WI38 (cell line): ENCODE measurements around the gene SLC8B1.
A peak's percentile ranks its signal among the peaks of the same experiment; 100 is the strongest.

Source experiments
- H3K4me3 ChIP-seq: 2 replicates; pipeline ENCODE4 v1.5.1; 2011; ENCODE audit warnings: low read depth, mild to moderate bottlenecking, control low read depth, low read length
- CTCF ChIP-seq: IDR thresholded peaks from 2 replicates; pipeline ENCODE4 v1.5.1; 2012; ENCODE audit warnings: low read depth, mild to moderate bottlenecking, control low read depth, low read length

The SLC8B1 gene

DNA sequence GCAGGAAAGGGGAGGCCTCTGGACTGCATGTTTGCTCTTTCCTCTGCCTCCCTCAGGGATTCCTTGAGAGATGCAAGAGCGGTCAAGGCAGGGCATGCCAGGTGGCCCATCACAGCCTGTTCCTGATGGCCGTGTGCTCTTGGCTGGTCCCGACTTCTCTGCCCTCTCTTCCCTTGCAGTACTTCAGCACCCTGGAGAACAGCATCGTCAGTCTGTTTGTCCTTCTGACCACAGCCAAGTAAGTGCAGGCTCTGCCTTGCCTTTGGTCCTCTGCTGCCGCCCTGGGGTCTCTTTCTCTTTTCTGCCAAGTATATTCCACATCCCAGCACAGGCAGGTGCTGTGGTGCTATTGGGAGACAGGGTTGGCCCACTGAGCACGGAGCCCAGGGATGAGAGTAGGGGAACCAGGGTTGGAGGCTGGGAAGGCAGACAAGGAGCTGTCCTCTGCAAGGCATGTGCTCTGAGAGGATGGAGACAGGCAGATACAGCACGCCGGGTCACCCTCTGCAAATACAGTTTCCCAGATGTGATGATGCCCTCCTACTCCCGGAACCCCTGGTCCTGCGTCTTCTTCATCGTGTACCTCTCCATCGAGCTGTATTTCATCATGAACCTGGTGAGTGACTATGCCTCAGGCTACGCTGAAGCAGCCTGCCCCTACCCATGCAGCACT, 61.7 kb downstream of the SLC8B1 start:
- TF ChIP-seq CTCF = no peak
- no peak overlapping the region for H3K4me3 ChIP-seq

GRCh38 chr12:113271853-113272561, 62.9 kb downstream of the SLC8B1 start:
- peak overlapping the region; percentile 34; the same call in 1 of the 2 replicates for H3K4me3 ChIP-seq
- TF ChIP-seq CTCF = no peak

DNA sequence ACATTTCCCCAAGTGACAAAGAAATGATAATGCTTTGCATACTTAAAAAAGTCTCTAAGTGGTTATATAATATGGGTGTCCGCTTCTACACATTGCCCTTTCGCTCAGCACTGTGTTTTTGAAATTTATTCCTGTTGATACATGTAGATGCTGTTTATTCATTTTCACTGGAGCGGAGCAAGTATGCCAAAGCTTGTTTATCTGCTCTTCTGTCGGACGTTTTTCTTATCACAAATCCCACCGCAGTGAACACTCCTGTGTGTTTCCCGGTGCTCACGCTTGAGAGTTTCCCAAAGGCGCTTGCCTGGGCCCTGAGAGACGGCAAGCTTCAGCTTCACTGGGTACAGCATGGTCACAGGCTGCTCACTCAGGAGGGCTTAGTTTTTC, 63.5 kb downstream of the SLC8B1 start:
- no peak overlapping the region for H3K4me3 ChIP-seq
- no peak for TF ChIP-seq CTCF

DNA sequence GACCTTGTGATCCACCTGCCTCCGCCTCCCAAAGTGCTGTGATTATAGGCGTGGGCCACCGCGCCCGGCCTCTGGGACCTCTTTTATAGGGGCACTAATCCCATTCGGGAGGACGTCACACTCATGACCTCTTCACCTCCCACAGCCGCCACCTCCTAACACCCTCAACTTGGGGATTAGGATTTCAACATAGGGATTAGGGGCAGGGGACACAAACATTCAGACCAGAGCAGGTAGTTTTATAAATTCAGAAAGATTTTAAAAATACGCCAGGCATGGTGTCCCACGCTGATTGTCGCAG, 64.2 kb downstream of the SLC8B1 start:
- no peak overlapping the region for H3K4me3 ChIP-seq
- TF ChIP-seq CTCF = no peak

DNA sequence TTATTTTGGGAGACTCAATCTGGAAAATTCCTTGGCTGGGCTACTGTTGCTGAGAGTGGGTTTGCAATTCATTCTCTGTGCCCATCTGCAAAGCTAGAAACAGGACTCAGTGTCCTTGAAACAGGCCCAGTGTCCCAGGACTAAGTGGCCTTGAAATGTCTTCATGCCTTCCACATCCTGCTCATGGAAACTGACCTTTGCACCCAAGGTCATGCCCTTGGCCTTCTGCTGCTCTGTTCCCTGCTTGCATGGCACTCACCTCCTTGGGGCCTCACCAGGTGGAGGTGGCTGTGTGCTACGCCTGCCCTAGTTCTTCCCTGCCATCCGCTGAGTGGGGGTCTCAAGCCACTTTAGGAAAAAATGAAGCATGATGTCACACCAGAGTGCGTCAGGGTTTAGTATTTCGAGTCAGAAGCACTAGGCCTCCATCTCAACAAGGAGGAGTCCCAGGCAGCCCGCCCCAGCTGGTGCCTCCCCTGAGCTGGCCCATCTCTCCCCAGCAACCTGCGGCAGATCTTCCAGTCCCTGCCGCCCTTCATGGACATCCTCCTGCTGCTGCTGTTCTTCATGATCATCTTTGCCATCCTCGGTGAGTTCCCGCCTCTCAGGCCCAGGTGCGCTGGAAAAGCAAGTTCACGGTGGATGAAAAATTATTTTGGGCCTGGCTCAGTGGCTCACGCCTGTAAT, 65.5 kb downstream of the SLC8B1 start:
- TF ChIP-seq CTCF = no peak
- H3K4me3 ChIP-seq = no peak overlapping the region

DNA sequence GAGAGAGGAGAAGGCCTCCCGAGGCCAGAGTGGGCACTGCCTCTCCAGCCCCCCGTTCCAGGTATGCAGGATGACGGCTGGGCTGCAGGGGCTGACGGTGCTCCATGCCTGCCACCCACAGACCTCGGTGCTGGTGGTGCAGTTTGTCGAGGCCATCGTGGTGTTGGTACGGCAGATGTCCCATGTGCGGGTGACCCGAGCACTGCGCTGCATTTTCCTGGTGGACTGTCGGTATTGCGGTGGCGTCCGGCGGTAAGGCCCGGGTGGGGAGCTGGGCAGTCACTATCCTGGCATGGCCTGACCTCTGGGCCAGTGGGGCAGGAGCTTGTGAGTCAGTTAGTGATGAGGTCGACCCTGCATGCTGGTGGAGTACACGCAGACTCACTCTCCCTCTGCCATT, 66.3 kb downstream of the SLC8B1 start:
- TF ChIP-seq CTCF = no peak
- H3K4me3 ChIP-seq = no peak overlapping the region

GRCh38 chr12:113268136-113268535, 66.8 kb downstream of the SLC8B1 start:
- no peak overlapping the region for H3K4me3 ChIP-seq
- no peak for TF ChIP-seq CTCF
